ENCODE results near the gene TBXA2R. TPM values are rescaled to one million over a fixed set of nuclear protein-coding genes. Genes with fewer than 3 reads are reported as not detected.
A peak's percentile ranks its signal among the peaks of the same experiment; 100 is the strongest.

Gene TBXA2R
- total RNA-seq, 1 experiment from 2014 or later, result 0.15 TPM

- Histone ChIP-seq H3K9me2 (replicated peaks; ENCODE audit: insufficient read depth, low read length) (no peaks in the 10 kb centered on the region), H3K9ac (ENCODE audit: low read length) (peak overlapping the region; percentile 81), H3K27ac (ENCODE audit: low read length) (peak overlapping the region; percentile 20; the same call in 1 of the 2 replicates), H3K79me2 (ENCODE audit: low read length) (peaks cover 46% of the 10 kb centered on the region), H3K27me3 (ENCODE audit: low read length) (no peaks in the 10 kb centered on the region), H2AFZ (ENCODE audit: low read length) (no peak overlapping the region), H3K4me2 (ENCODE audit: low read depth, low read length, poor library complexity, severe bottlenecking) (peak overlapping the region; percentile 98), H3K4me3 (ENCODE audit: low read length) (peak overlapping the region; percentile 85), H3K9me3 (ENCODE audit: low read length) (no peaks in the 10 kb centered on the region), H3K4me1 (ENCODE audit: low read length) (peaks cover 52% of the 10 kb centered on the region), H3K36me3 (ENCODE audit: insufficient read depth, low read length) (no peaks in the 10 kb centered on the region), H4K20me1 (ENCODE audit: insufficient read depth, low read depth, low read length) (peaks cover 15% of the 10 kb centered on the region; the same call in 1 of the 2 replicates)
- DNase-seq, result no peak
Observed at GRCh38 chr19:3556423-3556977, 50.2 kb downstream of the TBXA2R start.

GRCh38 chr19:3555653-3556422, 50.8 kb downstream of the TBXA2R start:
- Histone ChIP-seq H3K27ac (ENCODE audit: low read length) (no peak overlapping the region), H4K20me1 (ENCODE audit: insufficient read depth, low read depth, low read length) (peaks cover 15% of the 10 kb centered on the region; the same call in 1 of the 2 replicates), H2AFZ (ENCODE audit: low read length) (no peak overlapping the region), H3K4me1 (ENCODE audit: low read length) (peaks cover 52% of the 10 kb centered on the region), H3K4me2 (ENCODE audit: low read depth, low read length, poor library complexity, severe bottlenecking) (peak overlapping the region; percentile 98), H3K9me3 (ENCODE audit: low read length) (no peaks in the 10 kb centered on the region), H3K9ac (ENCODE audit: low read length) (peak overlapping the region; percentile 81), H3K9me2 (replicated peaks; ENCODE audit: insufficient read depth, low read length) (no peaks in the 10 kb centered on the region), H3K36me3 (ENCODE audit: insufficient read depth, low read length) (no peaks in the 10 kb centered on the region), H3K4me3 (ENCODE audit: low read length) (peak overlapping the region; percentile 85; the same call in 1 of the 2 replicates), H3K27me3 (ENCODE audit: low read length) (no peaks in the 10 kb centered on the region), H3K79me2 (ENCODE audit: low read length) (peaks cover 46% of the 10 kb centered on the region)
- DNase-seq, result no peak

GRCh38 chr19:3554254-3555083, 52.2 kb downstream of the TBXA2R start:
- H4K20me1 ChIP-seq (ENCODE audit: insufficient read depth, low read depth, low read length), result peaks cover 15% of the 10 kb centered on the region; the same call in 1 of the 2 replicates
- H3K4me2 ChIP-seq (ENCODE audit: low read depth, low read length, poor library complexity, severe bottlenecking), result peak overlapping the region; percentile 53
- H3K9ac ChIP-seq (ENCODE audit: low read length), result peak overlapping the region; percentile 35
- no peaks in the 10 kb centered on the region for H3K27me3 ChIP-seq (ENCODE audit: low read length)
- H3K79me2 ChIP-seq (ENCODE audit: low read length), result peaks cover 46% of the 10 kb centered on the region
- peak overlapping the region; percentile 36 for H3K27ac ChIP-seq (ENCODE audit: low read length)
- no peaks in the 10 kb centered on the region for H3K36me3 ChIP-seq (ENCODE audit: insufficient read depth, low read length)
- H2AFZ ChIP-seq (ENCODE audit: low read length), result no peak overlapping the region
- H3K4me1 ChIP-seq (ENCODE audit: low read length), result peaks cover 52% of the 10 kb centered on the region
- no peaks in the 10 kb centered on the region for H3K9me2 ChIP-seq (replicated peaks; ENCODE audit: insufficient read depth, low read length)
- no peaks in the 10 kb centered on the region for H3K9me3 ChIP-seq (ENCODE audit: low read length)
- H3K4me3 ChIP-seq (ENCODE audit: low read length), result peak overlapping the region; percentile 36; the same call in 1 of the 2 replicates
- DNase-seq, result no peak

- H2AFZ ChIP-seq (ENCODE audit: low read length), result no peak overlapping the region
- DNase-seq, result no peak
- H3K36me3 ChIP-seq (ENCODE audit: insufficient read depth, low read length), result no peaks in the 10 kb centered on the region
- no peaks in the 10 kb centered on the region for H3K9me3 ChIP-seq (ENCODE audit: low read length)
- no peaks in the 10 kb centered on the region for H3K27me3 ChIP-seq (ENCODE audit: low read length)
- H3K4me2 ChIP-seq (ENCODE audit: low read depth, low read length, poor library complexity, severe bottlenecking), result no peak overlapping the region
- H3K79me2 ChIP-seq (ENCODE audit: low read length), result peaks cover 41% of the 10 kb centered on the region
- peaks cover 18% of the 10 kb centered on the region; the same call in 1 of the 2 replicates for H4K20me1 ChIP-seq (ENCODE audit: insufficient read depth, low read depth, low read length)
- peaks cover 42% of the 10 kb centered on the region for H3K4me1 ChIP-seq (ENCODE audit: low read length)
- H3K9me2 ChIP-seq (replicated peaks; ENCODE audit: insufficient read depth, low read length), result no peaks in the 10 kb centered on the region
- no peak overlapping the region for H3K9ac ChIP-seq (ENCODE audit: low read length)
- no peak overlapping the region for H3K4me3 ChIP-seq (ENCODE audit: low read length)
- no peak overlapping the region for H3K27ac ChIP-seq (ENCODE audit: low read length)
Observed at GRCh38 chr19:3551792-3552095, 54.9 kb downstream of the TBXA2R start.

GRCh38 chr19:3550947-3551791, 55.5 kb downstream of the TBXA2R start:
- H3K9me3 ChIP-seq (ENCODE audit: low read length), result no peaks in the 10 kb centered on the region
- H3K4me1 ChIP-seq (ENCODE audit: low read length), result peaks cover 37% of the 10 kb centered on the region
- no peak overlapping the region for H3K27ac ChIP-seq (ENCODE audit: low read length)
- H3K9me2 ChIP-seq (replicated peaks; ENCODE audit: insufficient read depth, low read length), result no peaks in the 10 kb centered on the region
- H3K36me3 ChIP-seq (ENCODE audit: insufficient read depth, low read length), result no peaks in the 10 kb centered on the region
- no peaks in the 10 kb centered on the region for H3K27me3 ChIP-seq (ENCODE audit: low read length)
- H3K4me3 ChIP-seq (ENCODE audit: low read length), result no peak overlapping the region
- no peak overlapping the region for H3K9ac ChIP-seq (ENCODE audit: low read length)
- peaks cover 13% of the 10 kb centered on the region; the same call in 1 of the 2 replicates for H4K20me1 ChIP-seq (ENCODE audit: insufficient read depth, low read depth, low read length)
- H2AFZ ChIP-seq (ENCODE audit: low read length), result no peak overlapping the region
- no peak for DNase-seq
- H3K4me2 ChIP-seq (ENCODE audit: low read depth, low read length, poor library complexity, severe bottlenecking), result no peak overlapping the region
- peaks cover 36% of the 10 kb centered on the region for H3K79me2 ChIP-seq (ENCODE audit: low read length)

- Histone ChIP-seq H3K36me3 (ENCODE audit: insufficient read depth, low read length) (no peaks in the 10 kb centered on the region), H3K4me2 (ENCODE audit: low read depth, low read length, poor library complexity, severe bottlenecking) (no peak overlapping the region), H3K27ac (ENCODE audit: low read length) (no peak overlapping the region), H3K27me3 (ENCODE audit: low read length) (no peaks in the 10 kb centered on the region), H3K9me3 (ENCODE audit: low read length) (no peaks in the 10 kb centered on the region), H3K4me3 (ENCODE audit: low read length) (no peak overlapping the region), H3K9me2 (replicated peaks; ENCODE audit: insufficient read depth, low read length) (no peaks in the 10 kb centered on the region), H3K9ac (ENCODE audit: low read length) (no peak overlapping the region), H3K4me1 (ENCODE audit: low read length) (peaks cover 23% of the 10 kb centered on the region), H3K79me2 (ENCODE audit: low read length) (peaks cover 22% of the 10 kb centered on the region), H4K20me1 (ENCODE audit: insufficient read depth, low read depth, low read length) (peaks cover 15% of the 10 kb centered on the region; the same call in 1 of the 2 replicates), H2AFZ (ENCODE audit: low read length) (no peak overlapping the region)
- DNase-seq, result no peak
Observed at GRCh38 chr19:3549816-3550215, 56.9 kb downstream of the TBXA2R start.

GRCh38 chr19:3548606-3549005, 58.1 kb downstream of the TBXA2R start:
- DNase-seq, result no peak
- H3K9ac ChIP-seq (ENCODE audit: low read length), result no peak overlapping the region
- peaks cover 13% of the 10 kb centered on the region for H3K79me2 ChIP-seq (ENCODE audit: low read length)
- no peaks in the 10 kb centered on the region for H3K9me3 ChIP-seq (ENCODE audit: low read length)
- no peaks in the 10 kb centered on the region for H3K27me3 ChIP-seq (ENCODE audit: low read length)
- H3K4me1 ChIP-seq (ENCODE audit: low read length), result peaks cover 11% of the 10 kb centered on the region
- H3K4me2 ChIP-seq (ENCODE audit: low read depth, low read length, poor library complexity, severe bottlenecking), result no peak overlapping the region
- H2AFZ ChIP-seq (ENCODE audit: low read length), result no peak overlapping the region
- H3K27ac ChIP-seq (ENCODE audit: low read length), result no peak overlapping the region
- peaks cover 15% of the 10 kb centered on the region; the same call in 1 of the 2 replicates for H4K20me1 ChIP-seq (ENCODE audit: insufficient read depth, low read depth, low read length)
- no peaks in the 10 kb centered on the region for H3K36me3 ChIP-seq (ENCODE audit: insufficient read depth, low read length)
- H3K4me3 ChIP-seq (ENCODE audit: low read length), result no peak overlapping the region
- H3K9me2 ChIP-seq (replicated peaks; ENCODE audit: insufficient read depth, low read length), result no peaks in the 10 kb centered on the region

All from Karpas-422 (cell line).